Measurements from ENCODE around the gene EPB41L4A. TPM values are rescaled to one million over a fixed set of nuclear protein-coding genes. Genes with fewer than 3 reads are reported as not detected.

Gene EPB41L4A
- polyA plus RNA-seq, 4 donors: 15.4 to 31.7 (median 27.6) TPM

- DNase-seq (ENCODE audit: low read depth in 4 of 4, low spot score in 3 of 4): no peak
These were observed 62.7 kb downstream of the EPB41L4A start for GRCh38 chr5:112356178-112356956.

- no peak for DNase-seq (ENCODE audit: low read depth in 4 of 4, low spot score in 3 of 4)
These were observed 63.9 kb downstream of the EPB41L4A start for GRCh38 chr5:112355058-112355685.

DNA sequence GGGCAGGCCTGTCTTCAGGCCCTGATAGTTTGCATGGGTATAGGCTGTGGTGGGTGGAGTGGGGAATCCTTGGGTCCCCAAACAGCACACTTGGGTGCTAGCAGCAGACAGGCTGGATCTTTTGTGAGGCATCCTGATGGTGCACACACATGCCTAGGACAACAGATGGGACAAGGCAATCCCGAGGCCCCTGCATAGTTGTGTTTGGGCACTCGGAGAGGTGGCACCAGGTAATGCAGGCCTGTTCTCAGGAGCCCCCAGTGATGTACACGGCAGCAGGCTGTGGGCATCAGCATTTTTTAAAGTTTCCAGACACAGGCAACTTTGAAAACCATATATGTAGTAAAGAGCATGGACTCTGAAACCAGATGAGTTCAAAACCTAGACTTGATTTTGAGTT is 65.4 kb downstream of the EPB41L4A start:
- DNase-seq (ENCODE audit: low read depth in 4 of 4, low spot score in 3 of 4): no peak

DNA sequence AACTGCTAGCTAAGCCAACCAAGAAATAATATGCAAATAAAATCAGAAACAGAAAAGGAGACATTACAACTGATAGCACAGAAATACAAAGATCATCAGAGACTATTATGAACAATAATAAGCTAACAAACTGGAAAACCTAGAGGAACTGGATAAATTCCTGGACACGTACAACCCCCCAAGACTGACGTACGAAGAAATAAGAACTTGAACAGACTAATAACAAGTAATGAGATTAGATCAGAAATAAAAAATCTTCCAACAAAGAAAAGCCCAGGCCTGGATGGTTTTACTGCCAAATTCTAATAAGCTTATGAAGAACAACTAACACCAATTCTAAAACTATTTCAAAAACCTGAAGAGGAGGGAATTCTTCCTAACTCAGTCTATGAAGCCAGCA is 67.9 kb downstream of the EPB41L4A start:
- DNase-seq (ENCODE audit: low read depth in 4 of 4, low spot score in 3 of 4): no peak

- DNase-seq (ENCODE audit: low read depth in 4 of 4, low spot score in 3 of 4): no peak
These were observed 68.5 kb downstream of the EPB41L4A start for GRCh38 chr5:112350626-112351025.

DNA sequence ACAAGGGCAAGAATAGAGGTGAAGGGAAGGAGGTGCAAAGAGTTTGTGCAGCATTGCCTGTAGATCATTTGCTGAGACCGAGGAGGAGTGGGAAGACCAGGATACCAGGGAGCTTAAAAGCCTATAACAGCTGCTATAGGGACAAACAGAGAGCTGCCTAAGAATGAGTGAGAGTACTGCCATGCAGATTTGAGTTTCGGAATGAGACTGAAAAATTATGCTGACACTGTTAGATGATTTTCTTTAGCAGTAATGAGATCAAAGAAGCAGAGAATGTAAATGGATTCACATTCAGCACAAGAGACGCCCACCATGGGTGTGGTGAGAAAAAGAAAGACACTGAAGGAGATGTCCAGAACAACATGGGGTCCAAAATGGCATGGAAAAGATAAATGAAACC is 69.7 kb downstream of the EPB41L4A start:
- no peak for DNase-seq (ENCODE audit: low read depth in 4 of 4, low spot score in 3 of 4)

DNA sequence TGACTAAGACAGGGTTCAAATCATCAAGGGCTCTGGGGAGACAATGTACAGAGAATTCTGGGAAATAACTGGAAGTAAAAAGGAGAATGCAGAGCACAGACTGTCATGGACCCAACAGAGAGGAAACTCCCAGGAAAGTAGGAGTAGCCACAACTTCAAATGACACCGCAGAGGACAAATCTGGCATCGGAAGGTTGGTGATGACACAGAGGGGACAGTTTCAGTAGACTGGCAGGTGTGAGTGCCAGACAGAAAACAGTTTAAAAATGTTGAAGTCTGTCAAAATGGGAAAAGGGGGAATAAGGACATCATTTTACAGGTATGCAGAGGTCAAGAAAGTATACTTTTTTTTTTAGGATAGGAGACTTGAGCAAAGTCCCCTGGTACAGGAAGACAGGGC is 70.2 kb downstream of the EPB41L4A start:
- no peak for DNase-seq (ENCODE audit: low read depth in 4 of 4, low spot score in 3 of 4)

- DNase-seq (ENCODE audit: low read depth in 4 of 4, low spot score in 3 of 4): no peak
These were observed 70.7 kb downstream of the EPB41L4A start for GRCh38 chr5:112348387-112348786.

GRCh38 chr5:112346411-112347044 is 72.5 kb downstream of the EPB41L4A start:
- DNase-seq (ENCODE audit: low read depth in 4 of 4, low spot score in 3 of 4): no peak

- no peak for DNase-seq (ENCODE audit: low read depth in 4 of 4, low spot score in 3 of 4)
These were observed 74.5 kb downstream of the EPB41L4A start for GRCh38 chr5:112344540-112344939.

DNA sequence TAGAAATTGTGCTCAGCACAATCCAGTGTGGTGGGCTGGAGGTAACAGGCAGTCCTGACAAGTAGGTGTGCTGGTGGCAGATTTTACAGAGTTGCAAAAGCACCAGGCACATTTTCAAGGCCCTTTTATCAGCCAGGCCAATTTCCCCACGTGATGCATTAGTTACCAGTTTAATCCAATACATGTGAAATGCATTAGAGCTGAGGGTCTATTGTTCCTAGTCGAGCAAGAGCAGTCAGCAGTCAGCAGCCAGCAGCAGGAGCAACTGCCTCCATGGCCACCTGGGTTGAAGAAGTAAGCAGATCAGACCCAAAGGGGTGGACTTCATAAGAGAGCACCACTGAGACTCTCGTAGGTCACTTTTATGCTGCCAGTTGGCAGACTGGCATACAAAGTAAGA is 76.7 kb downstream of the EPB41L4A start:
- no peak for DNase-seq (ENCODE audit: low read depth in 4 of 4, low spot score in 3 of 4)

- DNase-seq (ENCODE audit: low read depth in 4 of 4, low spot score in 3 of 4): no peak
These were observed 79.3 kb downstream of the EPB41L4A start for GRCh38 chr5:112339761-112340160.

DNA sequence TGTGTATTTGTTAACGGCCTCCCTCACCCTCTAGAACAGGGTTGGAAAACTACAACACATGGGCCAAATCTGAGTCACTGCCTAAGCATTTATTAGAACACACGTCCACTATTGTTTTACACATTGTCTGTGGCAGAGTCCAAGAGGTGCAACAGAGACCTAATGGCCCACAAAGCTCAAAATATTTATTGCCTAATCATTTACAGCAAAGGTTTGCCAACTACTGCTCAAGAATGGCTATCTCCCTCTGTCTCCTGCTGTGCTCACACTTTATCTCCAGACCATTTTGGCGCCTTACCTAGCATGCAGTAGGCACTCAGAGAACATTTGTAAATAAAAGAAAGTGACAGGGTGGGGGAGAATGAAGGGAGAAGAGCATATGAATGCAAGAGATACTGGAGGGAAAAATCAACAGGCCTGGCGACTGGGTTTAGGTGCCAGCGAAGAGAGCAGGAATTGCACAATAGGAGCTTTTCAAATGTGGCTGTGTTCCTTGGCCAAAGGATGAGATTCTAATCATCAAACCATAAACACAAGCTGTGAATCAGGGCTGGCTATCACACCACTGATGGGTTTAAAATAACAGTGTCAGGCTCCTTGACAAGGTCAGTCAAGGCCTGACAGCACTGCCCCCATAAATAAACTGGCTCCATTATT is 80.3 kb downstream of the EPB41L4A start:
- no peak for DNase-seq (ENCODE audit: low read depth in 4 of 4, low spot score in 3 of 4)

- DNase-seq (ENCODE audit: low read depth in 4 of 4, low spot score in 3 of 4): no peak
These were observed 85.7 kb downstream of the EPB41L4A start for GRCh38 chr5:112333331-112333781.

DNA sequence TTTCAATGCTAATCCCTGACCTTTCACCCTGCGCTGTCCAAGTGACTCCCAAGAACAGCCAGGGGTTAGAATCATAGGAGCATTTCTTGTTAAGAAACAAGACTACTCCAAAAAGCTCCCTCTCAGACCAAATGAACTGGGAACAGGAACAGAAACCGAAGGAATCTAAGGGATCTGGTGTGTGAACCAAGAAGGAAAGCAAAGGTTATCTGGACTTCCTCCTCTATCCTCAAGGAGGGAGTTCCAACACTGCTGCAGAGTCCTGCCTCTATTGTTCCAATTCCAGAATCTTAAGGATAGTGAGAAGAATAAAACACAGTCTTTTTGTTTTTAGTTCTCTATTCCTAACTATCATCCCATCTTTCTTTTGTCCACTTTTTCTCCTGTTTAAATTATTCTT is 87.2 kb downstream of the EPB41L4A start:
- no peak for DNase-seq (ENCODE audit: low read depth in 4 of 4, low spot score in 3 of 4)

GRCh38 chr5:112329419-112330090 is 89.5 kb downstream of the EPB41L4A start:
- no peak for DNase-seq (ENCODE audit: low read depth in 4 of 4, low spot score in 3 of 4)

- DNase-seq (ENCODE audit: low read depth in 4 of 4, low spot score in 3 of 4): no peak
These were observed 95.9 kb downstream of the EPB41L4A start for GRCh38 chr5:112323166-112323565.

DNA sequence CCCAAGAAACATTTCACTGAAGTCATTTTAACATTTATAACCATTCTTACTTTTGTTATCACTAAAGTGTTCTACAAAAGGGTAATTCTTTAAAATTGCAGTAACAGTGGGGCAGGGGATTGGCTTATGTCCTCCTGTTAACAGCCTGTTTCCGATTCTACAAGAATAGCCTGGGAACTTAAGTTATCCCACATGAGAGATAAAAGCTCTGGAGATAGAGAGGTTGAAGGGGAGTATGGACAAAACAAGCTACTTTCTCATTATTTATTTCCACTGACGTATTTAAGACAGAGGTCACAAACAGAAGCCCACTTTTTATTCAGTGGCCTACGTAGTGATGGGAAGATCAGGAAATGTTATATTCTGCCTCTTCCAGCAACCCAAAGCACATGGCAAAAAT is 98.7 kb downstream of the EPB41L4A start:
- no peak for DNase-seq (ENCODE audit: low read depth in 4 of 4, low spot score in 3 of 4)

DNA sequence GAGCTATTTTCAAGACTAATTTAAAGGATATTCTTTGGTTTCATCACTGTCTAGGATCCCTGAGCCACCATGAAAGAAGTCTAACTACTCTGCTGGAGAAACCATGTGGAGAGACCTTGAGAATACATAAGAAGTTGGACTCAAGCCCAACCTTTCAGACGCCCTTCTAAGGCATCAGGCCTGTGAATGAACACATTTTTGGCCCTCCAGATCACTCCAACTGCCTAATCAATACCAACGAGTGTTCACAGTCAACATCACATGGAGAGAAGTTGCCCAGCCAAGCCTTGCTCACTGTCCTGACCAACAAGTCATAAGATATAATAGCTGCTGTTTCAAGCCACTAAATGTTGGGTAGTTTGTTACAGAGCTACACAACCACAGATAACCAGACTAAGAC is 100.7 kb downstream of the EPB41L4A start:
- no peak for DNase-seq (ENCODE audit: low read depth in 4 of 4, low spot score in 3 of 4)

DNA sequence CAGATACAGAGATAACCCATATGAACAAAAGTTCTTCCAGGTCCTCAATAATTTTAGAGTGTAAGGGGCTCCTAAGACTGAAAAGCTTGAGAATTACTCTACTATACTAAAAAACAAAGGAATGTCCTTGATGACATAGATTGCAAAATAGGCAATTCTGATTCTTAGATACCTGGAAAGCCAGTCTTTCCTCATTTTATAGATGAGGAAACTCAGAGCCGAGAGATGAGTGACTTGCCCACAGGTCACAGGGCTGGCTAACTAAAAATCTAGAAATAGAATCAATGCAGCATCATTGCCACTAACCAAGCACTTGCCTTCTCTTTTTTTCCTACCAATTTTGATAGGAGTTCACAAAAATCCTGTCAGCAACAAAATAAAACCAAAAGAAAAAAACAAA is 101.2 kb downstream of the EPB41L4A start:
- no peak for DNase-seq (ENCODE audit: low read depth in 4 of 4, low spot score in 3 of 4)

- DNase-seq (ENCODE audit: low read depth in 4 of 4, low spot score in 3 of 4): no peak
These were observed 102.3 kb downstream of the EPB41L4A start for GRCh38 chr5:112316731-112317130.

Measured in left renal pelvis (tissue), 4 donors.